ENCODE data around the gene RPS25.
"Not testable (repeated sequence)": the region's sequence is repeated elsewhere in the genome, so short reads cannot be mapped to it uniquely, and the experiment has no call there.

The RPS25 gene

DNA sequence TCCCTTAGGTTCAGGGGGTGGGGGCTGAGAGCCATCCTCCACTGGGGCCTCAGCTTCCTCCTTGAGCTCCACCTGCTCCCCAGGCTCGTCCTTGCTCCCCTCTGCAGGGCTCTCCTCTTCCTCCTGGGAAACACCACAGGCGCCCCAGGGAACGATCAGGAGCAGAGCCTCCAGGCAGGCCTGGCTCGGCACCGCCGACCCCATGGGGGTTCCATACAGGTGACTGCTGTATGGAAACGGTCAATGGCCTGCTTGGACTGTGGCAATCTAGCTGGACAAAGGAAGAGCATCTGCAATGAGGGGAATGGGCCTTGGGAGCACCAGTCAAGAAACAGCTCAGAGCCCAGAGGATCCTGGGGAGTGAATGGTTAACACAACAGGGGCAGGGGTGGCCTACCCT is 30.9 kb upstream of the RPS25 start:
- H3K4me3 ChIP-seq (ENCODE audit: low read depth, low read length) = no peak overlapping the region
- TF ChIP-seq, protein P1, sequence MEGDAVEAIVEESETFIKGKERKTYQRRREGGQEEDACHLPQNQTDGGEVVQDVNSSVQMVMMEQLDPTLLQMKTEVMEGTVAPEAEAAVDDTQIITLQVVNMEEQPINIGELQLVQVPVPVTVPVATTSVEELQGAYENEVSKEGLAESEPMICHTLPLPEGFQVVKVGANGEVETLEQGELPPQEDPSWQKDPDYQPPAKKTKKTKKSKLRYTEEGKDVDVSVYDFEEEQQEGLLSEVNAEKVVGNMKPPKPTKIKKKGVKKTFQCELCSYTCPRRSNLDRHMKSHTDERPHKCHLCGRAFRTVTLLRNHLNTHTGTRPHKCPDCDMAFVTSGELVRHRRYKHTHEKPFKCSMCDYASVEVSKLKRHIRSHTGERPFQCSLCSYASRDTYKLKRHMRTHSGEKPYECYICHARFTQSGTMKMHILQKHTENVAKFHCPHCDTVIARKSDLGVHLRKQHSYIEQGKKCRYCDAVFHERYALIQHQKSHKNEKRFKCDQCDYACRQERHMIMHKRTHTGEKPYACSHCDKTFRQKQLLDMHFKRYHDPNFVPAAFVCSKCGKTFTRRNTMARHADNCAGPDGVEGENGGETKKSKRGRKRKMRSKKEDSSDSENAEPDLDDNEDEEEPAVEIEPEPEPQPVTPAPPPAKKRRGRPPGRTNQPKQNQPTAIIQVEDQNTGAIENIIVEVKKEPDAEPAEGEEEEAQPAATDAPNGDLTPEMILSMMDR (conservative IDR thresholded peaks at IDR 0.05; ENCODE audit: low read depth, low read length) = no peak
- DNase-seq (ENCODE audit: low read depth) = no peak

- no peak for DNase-seq (ENCODE audit: low read depth)
- H3K4me3 ChIP-seq (ENCODE audit: low read depth, low read length) = no peak overlapping the region
- TF ChIP-seq, protein P1 (conservative IDR thresholded peaks at IDR 0.05; ENCODE audit: low read depth, low read length) = no peak
These were observed 30.5 kb upstream of the RPS25 start for GRCh38 chr11:119048644-119049043.

- H3K4me3 ChIP-seq (ENCODE audit: low read depth, low read length) = no peak overlapping the region
- TF ChIP-seq, protein P1 (conservative IDR thresholded peaks at IDR 0.05; ENCODE audit: low read depth, low read length) = no peak
- no peak for DNase-seq (ENCODE audit: low read depth)
These were observed 29.1 kb upstream of the RPS25 start for GRCh38 chr11:119047205-119047604.

DNA sequence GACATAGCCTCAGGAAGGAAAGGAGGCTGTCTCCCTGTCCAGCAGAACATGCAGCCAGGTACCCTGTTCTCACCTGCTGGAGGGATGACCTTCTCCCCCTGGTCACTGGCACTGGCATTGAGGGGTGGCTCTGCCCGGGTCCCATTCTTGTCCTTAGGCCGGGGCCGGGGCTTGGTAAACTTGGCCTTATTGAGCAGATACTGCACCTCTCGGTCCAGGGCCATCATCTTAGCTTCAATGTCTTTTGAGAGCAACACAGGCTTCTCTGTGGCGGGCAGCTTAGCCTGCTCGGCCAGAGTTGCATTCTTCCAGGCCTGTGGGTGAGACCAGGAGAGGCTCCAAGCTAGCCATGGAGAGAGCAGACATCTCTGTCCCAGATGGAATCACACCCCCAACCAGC is 28.3 kb upstream of the RPS25 start:
- no peak overlapping the region for H3K4me3 ChIP-seq (ENCODE audit: low read depth, low read length)
- TF ChIP-seq, protein P1 (conservative IDR thresholded peaks at IDR 0.05; ENCODE audit: low read depth, low read length) = no peak
- DNase-seq (ENCODE audit: low read depth) = no peak

DNA sequence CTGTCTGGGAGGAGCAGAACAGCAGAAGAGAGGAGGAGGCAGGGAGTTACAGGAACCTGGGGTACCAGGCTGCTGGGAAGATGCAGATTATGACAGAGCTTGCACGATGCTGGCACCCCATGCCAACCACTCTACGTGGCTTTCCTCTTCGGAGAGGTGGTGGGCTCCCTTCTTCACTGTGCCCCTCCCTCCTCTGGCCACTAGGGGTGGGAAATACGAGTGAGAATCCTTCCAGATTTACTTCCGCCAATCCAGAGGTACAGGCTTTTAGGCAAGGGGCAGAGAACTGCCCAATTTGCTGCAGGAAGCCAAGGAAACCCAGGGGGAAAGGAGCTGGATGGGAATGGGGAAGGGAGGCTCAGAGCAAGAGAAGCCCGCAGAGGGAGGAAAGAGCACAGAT is 26.6 kb upstream of the RPS25 start:
- DNase-seq (ENCODE audit: low read depth) = no peak
- TF ChIP-seq, protein P1 (conservative IDR thresholded peaks at IDR 0.05; ENCODE audit: low read depth, low read length) = peak; percentile 31
- no peak overlapping the region for H3K4me3 ChIP-seq (ENCODE audit: low read depth, low read length)

GRCh38 chr11:119042927-119043326 is 24.8 kb upstream of the RPS25 start:
- no peak overlapping the region for H3K4me3 ChIP-seq (ENCODE audit: low read depth, low read length)
- DNase-seq (ENCODE audit: low read depth) = no peak
- TF ChIP-seq, protein P1 (conservative IDR thresholded peaks at IDR 0.05; ENCODE audit: low read depth, low read length) = no peak

- H3K4me3 ChIP-seq (ENCODE audit: low read depth, low read length) = no peak overlapping the region
- DNase-seq (ENCODE audit: low read depth) = no peak
- TF ChIP-seq, protein P1 (conservative IDR thresholded peaks at IDR 0.05; ENCODE audit: low read depth, low read length) = no peak
These were observed 23.8 kb upstream of the RPS25 start for GRCh38 chr11:119041821-119042514.

DNA sequence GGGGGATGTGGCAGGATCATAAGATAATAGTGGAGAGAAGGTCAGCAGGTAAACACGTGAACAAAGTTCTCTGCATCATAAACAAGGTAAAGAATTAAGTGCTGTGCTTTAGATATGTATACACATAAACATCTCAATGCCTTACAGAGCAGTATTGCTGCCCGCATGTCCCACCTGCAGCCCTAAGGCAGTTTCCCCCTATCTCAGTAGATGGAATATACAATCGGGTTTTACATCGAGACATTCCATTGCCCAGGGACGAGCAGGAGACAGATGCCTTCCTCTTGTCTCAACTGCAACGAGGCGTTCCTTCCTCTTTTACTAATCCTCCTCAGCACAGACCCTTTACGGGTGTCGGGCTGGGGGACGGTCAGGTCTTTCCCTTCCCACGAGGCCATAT is 21.3 kb upstream of the RPS25 start:
- not testable (repeated sequence) for DNase-seq (ENCODE audit: low read depth); H3K4me3 ChIP-seq (ENCODE audit: low read depth, low read length)
